ENCODE results near the gene ABCC8.

GRCh38 chr11:17490938-17491337 is 14.3 kb upstream of the ABCC8 start:
- TF ChIP-seq EZH2 (IDR thresholded peaks at IDR 0.05) = no peak
- no peak for TF ChIP-seq POLR2AphosphoS5 (IDR thresholded peaks at IDR 0.05; ENCODE audit: borderline replicate concordance, low read depth, low read length)

Data from SK-N-MC (cell line).